ENCODE data around the gene IRAK1BP1.

GRCh38 chr6:78911218-78911940 lies 44.0 kb downstream of the IRAK1BP1 start:
- TF ChIP-seq CTCF (IDR thresholded peaks at IDR 0.05) = no peak
- no peak for TF ChIP-seq POLR2AphosphoS5 (IDR thresholded peaks at IDR 0.05; ENCODE audit: low read depth, low read length)
- no peak for TF ChIP-seq TCF7L2 (IDR thresholded peaks at IDR 0.05; ENCODE audit: low read depth, low read length)
- TF ChIP-seq SIN3A (IDR thresholded peaks at IDR 0.05; ENCODE audit: borderline replicate concordance, insufficient read depth, low read depth, low read length) = no peak
- TF ChIP-seq REST (IDR thresholded peaks at IDR 0.05; ENCODE audit: insufficient read depth in 1 of 2, low read depth in 2 of 2, low read length in 1 of 2) = no peak
